HG02970 (cell line): ENCODE data around the gene GOLPH3.
"Not testable (repeated sequence)": the region's sequence is repeated elsewhere in the genome, so short reads cannot be mapped to it uniquely, and the experiment has no call there.

Source experiments
- ATAC-seq: cut with Tn5 transposase; IDR thresholded peaks from one replicate; pipeline ENCODE4 v1.9.1; 2021; ENCODE audit warnings: mild to moderate bottlenecking, moderate library complexity, moderate number of reproducible peaks; ENCODE audit not compliant: unreplicated experiment, low FRiP score

Gene GOLPH3

DNA sequence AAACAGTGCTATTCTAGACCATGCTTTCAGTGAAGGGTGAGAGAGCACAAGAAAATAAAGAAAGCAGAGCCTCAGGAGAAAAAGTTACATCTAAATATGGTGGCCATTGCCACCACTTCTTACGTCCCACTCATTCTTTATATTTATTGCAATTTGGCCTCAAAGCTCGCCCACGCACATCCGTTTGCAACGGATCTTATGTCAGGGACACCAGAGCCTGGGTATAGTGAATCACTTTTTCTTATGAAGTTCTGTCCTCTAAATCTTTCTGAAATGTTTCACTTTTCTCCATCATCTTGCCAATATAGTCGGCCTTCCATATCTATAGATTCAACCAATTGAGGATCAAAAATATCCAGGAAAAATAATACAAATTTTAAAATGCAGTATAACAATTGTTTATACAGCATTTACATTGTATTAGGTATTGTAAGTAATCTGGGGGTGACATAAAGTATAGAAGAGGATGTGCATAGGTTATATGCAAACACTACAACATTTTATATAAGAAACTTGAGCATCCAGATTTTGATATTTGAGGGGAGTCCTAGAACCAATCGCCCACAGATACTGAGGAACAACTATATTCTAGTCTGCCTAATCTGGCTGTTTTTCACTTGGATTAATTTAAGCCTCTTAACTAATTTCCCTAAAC lies 35.2 kb downstream of the GOLPH3 start:
- no peak for ATAC-seq

DNA sequence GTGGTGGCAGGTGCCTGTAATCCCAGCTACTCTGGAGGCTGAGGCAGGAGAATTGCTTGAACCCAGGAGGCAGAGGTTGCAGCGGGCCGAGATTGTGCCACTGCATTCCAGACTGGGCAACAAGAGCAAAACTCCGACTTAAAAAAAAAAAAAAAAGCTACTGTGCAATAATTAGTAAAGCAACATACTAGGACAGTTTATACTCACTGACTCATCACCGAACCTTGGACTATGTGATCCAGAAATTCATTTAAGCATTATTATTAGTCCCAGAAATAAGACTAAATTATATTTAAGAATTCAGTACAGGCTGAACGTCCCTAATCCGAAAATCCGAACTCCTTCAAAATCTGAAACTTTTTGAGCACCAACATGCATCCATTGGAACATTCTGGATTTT lies 37.8 kb downstream of the GOLPH3 start:
- ATAC-seq = no peak

DNA sequence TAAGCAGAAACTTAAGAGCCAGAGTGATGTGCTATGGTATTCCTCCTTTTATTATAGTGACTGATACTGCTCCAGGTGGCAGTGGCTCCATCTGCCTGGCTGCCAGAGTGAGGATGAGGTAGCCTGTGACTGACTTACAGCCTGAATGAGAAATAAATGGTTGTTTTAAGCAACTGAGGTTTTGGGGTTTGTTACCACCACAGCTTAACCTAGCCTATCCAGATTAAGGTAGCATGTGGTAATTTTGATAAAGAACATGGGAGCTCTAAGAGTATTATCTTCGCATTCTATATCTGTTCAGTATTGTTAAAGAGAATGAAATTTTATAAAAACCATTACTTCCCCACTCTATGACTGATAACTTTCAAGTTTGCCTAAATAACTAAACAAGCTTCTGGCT lies 39.0 kb downstream of the GOLPH3 start:
- no peak for ATAC-seq

DNA sequence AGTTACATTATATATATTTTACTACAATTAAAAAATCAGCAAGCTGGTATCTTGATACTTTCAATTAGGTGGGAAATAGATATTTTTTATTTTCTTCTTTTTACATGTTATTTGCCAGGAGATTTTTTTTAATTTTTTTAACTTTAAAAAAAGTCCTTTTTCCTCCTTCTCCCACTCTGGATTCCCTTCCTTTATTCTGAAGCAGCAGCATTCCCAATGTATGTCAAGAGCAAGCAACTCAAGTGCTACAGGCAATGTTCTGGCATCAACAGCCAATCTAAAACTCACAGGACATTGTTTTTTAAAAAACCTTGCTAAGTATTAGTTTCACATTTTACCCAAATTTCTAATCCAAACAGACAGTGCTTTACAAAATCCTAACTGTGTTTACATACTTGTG lies 41.4 kb downstream of the GOLPH3 start:
- no peak for ATAC-seq

DNA sequence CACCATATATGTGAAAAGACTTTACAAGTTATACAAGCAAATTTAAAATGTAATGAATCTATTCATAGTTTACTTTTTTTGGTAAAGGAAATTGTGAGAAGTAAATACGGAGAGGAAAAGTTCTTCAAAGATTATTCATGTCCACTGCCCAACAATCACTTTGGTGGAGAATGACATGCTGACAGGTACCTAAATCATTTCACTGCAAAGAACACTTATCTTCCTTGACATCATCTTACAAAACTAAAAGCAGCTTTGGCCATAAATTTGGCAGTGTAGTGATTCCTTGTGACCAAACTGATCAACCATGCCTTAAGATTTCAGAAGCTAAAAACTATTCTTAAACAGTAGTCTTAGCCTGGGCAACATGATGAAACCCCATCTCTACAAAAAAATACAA lies 42.5 kb downstream of the GOLPH3 start:
- no peak for ATAC-seq

DNA sequence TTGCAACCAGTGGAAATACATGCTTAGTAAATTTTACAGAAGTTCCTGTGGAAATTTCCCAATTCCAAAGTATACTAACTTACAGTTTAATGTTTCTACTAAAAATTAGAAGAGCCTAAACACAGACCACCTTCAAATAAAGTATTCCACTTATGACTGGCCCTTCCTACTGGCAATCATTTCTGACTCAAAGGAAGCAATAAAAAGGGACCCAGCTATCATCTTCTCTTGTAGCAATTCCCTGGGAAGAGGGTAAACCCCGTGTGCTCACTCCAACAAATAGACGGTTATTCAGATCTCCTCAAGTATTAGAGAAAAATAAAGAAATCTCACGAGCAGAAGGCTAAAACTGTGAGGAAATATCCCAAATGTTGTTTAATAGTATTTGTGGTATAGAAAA lies 43.3 kb downstream of the GOLPH3 start:
- ATAC-seq = no peak

DNA sequence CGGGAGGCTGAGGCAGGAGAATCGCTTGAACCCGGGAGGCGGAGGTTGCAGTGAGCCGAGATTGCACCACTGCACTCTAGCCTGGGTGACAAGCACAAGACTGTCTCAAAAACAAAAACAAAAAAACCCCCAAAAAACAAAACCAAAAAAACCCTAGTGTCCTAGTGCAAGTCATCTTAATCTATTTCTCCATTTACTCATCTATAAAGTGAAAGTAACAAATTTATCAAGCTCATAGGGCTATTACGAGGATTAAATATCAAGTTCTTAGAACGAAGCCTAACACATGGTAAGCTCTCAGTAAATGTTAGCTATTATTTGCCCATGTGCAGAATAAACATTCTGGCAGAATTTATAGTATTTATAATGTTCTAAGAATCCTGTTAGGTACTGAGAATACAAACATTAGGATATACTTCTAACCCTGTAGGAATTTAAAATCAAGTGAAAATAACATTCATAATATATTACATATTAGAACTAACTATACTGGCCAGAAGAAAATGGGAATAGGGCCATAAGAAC lies 45.0 kb downstream of the GOLPH3 start:
- no peak for ATAC-seq

DNA sequence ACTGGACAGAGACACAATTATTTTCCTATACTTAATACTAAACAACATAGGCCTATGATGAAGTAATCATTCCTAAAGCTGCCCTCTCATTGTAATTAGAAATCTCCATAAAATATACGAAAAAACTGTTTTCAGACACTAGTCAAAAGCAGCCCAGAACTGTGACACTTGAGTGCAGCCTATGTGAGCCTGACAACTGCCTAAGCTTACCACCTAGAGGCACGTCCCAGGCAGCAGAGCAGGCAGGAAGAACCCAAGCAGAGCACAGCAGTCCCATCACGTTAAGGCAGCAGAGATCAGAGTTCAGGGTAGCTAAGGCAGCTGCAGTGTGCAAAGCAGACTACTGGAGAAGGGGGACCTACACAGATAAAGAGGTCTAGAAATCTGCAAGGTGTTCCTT lies 46.4 kb downstream of the GOLPH3 start:
- ATAC-seq = no peak

DNA sequence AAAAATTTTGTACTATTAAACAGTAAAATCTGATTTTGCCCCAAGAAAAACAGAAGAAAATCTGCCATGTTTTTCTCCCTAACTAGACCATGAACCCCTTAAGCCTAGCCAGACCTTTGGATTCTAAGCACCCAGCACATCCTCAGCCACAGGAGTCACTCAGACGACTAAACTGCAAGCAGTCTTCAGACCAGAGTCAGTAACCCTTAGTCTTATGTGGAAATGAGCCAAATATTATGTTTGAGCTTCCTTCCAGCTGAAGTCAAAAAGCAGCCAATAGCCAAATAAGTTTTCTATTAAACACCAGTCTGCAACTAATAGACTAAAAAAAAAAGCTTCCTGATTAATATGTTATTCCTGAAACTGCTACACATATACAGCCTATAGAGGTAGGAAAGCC lies 47.4 kb downstream of the GOLPH3 start:
- no peak for ATAC-seq

DNA sequence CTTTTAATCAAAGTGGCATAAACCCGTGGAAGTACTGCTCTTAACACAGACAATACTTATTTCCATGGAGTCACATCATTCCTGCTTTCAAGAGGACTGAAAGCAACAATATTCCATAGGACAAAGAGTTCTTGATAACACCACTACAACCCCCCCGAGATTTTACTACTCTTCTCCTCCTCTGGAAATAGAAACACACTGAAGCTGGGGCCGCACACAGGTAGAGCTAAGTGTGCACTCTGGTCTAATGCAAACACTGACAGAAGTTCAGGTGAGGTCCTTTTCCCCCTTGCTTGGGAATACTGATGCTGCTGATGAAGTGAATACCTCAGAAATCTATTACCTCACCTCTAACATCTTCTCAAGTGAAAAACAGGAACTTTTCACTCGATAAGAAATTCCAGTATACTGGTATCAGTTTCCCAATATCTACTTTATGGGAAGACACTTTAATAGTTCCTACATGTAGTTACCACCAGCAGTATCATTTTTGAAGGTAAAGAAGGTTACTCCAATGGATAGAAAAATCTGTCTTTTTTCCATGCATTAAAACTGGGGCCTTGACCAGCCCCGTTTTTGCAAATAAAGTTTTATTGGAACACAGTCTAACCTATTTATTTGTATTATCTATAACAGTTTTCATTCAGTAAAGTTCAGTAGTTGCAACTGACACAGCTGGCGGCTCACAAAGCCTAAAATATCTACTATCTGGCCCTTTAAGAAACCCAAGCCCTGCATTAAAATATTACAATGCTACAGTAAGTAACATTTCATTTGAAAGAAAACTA lies 50.0 kb downstream of the GOLPH3 start:
- no peak for ATAC-seq

DNA sequence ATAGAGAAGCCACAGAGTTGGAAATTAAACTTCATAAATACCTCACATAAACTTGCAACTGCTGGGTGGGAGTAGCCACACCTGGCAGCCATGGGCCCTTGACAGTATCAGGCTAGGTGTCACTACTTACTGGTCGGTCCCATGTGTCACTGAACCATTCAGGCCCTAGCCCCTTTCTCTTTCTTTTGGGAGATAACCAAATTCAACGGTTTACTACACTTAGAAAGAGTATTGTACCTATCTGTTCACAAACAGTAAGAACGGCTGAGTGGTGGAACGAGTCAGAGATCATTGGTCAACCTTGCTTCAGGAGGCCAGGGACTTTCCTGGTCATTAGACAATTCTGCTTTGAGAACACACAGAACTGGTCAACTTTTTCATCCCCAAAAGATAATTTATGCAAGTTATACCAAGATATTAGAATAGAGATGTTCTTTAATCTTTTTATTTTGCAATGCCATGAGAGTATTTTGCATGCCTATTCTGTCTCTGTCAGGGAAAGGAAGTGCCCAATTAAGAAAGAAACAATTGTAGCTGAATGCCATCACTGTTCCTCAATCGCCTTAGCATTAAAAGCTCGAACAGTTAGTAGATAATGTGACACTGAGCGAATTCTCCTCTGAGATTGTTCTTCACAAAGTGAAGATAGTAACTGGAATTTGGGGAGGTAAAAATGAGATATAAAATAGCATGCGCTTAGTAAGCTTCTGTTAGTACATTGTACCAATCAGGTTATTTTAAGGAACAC lies 50.9 kb downstream of the GOLPH3 start:
- ATAC-seq = no peak

DNA sequence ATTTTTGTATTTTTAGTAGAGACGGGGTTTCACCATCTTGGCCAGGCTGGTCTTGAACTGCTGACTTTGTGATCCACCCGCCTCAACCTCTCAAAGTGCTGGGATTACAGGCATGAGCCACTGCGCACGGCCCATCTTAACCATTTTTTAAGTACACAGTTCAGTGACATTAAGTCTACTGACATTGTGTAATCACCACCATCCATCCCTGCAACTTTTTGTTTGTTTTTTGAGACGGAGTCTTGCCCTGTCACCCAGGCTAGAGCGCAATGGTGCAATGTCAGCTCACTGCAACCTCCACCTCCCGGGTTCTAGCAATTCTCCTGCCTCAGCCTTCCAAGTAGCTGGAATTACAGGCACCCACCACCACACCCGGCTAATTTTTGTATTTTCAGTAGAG lies 55.2 kb downstream of the GOLPH3 start:
- not testable (repeated sequence) for ATAC-seq

DNA sequence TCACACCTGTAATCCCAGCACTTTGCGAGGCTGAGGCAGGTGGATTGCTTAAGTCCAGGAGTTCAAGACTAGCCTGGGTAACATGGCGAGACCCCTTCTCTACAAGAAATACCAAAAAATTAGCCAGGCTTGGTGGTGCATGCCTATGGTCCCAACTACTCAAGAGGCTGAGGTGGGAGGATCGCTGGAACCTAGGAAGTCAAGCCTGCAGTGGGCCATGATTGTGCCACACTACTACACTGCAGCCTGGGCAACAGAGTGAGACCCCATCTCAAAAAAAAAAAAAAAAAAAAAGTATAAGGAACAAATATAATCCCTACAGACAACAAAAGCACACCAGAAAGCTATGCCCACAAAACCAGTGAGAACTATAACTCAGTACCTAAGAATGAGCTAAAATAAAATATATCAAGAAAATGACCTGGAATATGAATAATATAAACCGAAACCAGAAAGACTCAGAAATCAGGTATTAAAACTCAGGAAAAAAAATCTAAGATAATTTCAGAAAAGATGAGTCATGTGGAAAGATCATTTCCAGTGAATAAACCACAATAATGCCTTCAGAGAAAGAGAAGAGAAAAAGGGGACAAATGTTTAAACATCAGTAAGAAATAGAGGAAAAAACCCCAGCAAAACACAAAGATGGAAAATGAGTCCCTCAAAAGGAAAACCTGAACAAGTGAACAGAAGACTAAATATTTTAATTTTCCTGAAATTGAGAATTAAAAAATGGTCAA lies 57.4 kb downstream of the GOLPH3 start:
- no peak for ATAC-seq

DNA sequence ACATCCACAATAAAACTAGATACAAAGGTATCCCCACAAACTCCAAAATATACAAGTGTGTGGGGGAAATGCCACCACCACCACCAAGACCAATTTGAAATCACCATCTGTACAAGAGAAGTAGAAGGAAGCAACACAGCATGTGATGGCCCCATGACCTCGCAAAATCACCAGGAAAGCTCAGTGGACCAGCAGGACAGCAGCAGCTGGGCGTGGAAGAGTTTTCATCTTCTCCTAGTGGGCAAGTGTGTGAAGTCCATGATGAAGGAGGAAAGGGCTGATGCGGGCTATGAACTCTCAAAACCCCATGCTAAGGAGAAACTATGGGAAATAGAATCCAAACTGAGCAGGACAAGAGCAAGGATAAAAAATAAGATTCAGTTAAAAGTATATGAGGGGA lies 58.1 kb downstream of the GOLPH3 start:
- no peak for ATAC-seq

DNA sequence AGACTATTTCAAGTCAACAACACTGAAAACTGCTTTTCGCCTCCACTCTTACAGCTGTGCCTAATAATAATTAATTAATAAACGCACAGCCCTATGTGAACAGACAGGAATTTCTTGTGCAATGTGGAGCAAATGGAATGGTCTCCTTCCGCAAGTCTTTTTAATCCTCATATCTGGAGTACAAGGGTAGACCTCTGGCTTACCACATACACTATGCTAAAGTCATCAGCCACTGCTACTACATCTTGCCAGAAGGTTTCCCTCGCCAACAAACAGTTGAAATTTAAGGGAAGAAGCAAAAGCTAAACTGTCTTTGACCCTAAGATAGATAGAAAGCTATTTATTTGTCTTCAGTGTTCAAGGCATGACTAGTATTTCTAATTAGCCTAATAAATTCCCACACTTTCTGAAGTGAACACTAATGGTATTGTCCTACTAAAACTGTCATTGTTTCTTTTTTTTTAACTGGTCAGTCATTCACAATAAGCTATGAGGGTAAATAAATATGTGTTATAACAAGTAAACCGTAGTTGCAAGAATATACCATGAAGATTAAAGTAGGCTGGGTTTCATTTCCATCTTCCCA lies 63.9 kb downstream of the GOLPH3 start:
- no peak for ATAC-seq

DNA sequence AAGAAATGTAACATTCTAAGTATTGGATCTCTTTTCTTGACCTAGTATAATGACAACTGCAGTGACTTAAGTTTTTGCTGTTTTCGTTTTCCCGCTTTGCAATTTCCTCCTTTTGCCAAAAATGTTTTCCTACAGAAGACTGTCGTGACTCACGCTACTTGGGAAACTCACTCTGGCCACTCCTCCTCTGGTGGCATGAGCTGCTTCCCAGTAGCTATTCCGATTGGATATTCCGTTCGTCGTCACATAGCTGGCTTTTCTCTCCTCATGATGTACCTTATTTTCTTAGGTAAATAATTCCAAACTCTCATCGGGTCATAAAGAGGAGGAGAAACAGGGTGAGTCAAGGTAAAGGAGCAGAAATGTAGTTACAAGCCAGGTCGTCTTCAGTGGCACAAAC lies 64.9 kb downstream of the GOLPH3 start:
- no peak for ATAC-seq

DNA sequence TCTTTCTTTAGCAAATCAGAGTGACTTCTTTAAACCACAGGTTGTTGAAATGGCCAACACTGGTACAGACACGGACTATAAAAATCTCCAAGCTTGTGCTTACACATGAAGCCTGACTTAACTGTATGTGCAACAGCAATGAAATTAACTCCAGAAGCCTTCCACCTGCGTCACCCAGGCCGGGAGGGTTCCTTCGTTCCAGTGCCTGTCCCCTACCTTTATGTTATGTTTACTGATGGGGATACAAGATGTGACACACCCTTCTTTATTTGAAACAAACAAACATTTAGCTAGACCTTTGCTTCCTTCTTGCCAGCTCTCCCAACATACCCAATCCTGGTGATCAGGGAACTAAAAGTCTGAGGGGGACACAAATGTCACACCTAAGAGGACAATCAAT lies 66.0 kb downstream of the GOLPH3 start:
- no peak for ATAC-seq

DNA sequence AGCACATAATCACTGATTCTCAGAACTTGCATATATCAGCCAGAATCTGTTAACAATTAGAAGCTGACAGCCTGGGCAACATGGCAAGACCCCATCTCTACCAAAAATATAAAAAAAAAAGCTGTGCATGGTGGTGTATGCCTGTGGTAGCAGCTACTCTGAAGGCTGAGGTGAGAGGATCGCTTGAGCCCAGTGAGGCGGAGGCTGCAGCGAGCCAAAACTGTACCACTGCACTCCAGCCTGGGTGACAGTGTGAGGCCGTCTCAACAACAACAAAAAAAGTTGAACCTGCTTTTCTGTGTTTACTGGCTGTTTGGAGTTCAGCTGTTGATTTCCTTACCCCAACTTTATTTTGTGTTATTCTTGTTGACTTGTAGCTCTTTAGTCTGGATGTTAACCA lies 66.8 kb downstream of the GOLPH3 start:
- no peak for ATAC-seq

DNA sequence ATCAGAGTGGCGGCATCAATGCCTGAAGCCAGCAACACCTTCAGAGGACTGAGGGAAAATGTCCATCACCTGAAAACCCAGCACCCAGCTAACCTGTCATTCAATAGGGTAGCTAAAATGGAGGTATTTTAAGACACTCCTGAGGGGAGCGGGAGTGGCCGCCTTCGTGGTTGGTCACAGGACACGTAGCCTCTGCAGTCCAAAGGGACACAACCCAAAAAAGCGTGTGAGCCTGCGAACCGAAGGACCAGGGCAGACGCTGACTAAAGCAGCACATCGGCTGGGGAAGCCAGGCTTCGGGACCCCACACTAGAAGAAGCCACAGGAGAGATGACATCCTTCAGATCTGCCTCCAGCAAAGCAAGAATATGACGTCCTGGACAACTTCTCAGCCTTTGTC lies 70.6 kb downstream of the GOLPH3 start:
- no peak for ATAC-seq

DNA sequence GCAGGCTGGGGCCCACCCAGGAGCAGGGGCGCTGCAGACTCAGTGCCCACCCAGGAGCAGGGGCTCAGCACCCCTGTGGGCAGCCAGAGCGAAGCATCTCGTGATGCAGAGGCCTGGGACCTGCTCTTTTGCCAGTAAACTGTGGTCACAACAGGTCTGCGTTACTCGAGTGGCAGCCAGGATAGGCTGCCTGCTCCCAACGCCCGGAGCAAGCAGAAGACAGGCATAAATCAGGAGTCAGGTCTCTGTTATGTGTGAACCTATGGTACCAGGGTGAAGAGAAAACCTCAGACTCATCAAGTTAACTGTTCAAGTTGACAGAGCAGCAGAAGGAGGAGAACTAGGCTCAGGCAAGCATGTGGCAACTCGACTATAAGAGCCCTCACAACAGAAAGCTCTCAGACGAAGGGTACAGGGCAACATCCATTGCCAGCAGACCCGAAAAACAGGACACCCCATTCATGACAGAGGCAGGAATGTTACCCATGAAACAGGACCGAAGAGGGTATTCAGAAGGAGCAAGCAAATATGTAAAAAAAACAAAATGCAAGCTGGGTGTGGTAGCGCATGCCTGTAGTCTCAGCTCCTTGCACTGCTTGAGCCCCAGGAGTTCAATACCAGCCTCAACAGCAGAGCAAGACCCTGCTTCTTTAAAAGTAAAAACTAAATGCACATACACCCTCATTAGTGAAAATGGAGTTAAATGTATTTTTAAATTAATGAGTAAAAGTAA lies 71.7 kb downstream of the GOLPH3 start:
- ATAC-seq = no peak
